Measurements from ENCODE around the gene GTF3C2. TPM values are rescaled to one million over a fixed set of nuclear protein-coding genes. Genes with fewer than 3 reads are reported as not detected.

Gene GTF3C2
- total RNA-seq, 4 donors from 2014 or later, result 27.5 to 44.3 (median 31.6) TPM

- no peak for DNase-seq (ENCODE audit: extremely low spot score)
- TF ChIP-seq EP300 (IDR thresholded peaks at IDR 0.05) (no peak), CTCF (IDR thresholded peaks at IDR 0.05) (no peak), POLR2A (IDR thresholded peaks at IDR 0.05; ENCODE audit: low read depth) (no peak), POLR2AphosphoS5 (IDR thresholded peaks at IDR 0.05) (no peak)
- Histone ChIP-seq H3K9me3 (no peaks in the 10 kb centered on the region), H3K27me3 (peaks cover 0 to 52% (median 0%) of the 10 kb centered on the region in 4 donors), H3K36me3 (no peaks in the 10 kb centered on the region), H3K4me1 (peaks cover 0 to 18% (median 2%) of the 10 kb centered on the region in 4 donors), H3K27ac (replicated peaks in 1 of 4) (no peak overlapping the region), H3K4me3 (no peak overlapping the region)
- intact Hi-C loops (cut with DNase I), result no loop called here
- 25% methylated on average over 6 of the region's 6 CpGs for WGBS
These were observed 64.7 kb downstream of the GTF3C2 start for GRCh38 chr2:27291865-27292264.

GRCh38 chr2:27290549-27290948 is 66.0 kb downstream of the GTF3C2 start:
- WGBS, result 92% methylated on average over 5 of the region's 5 CpGs
- Histone ChIP-seq H3K27ac (replicated peaks in 1 of 4) (no peak overlapping the region), H3K4me1 (peaks cover 0 to 18% (median 2%) of the 10 kb centered on the region in 4 donors), H3K4me3 (no peak overlapping the region), H3K9me3 (no peaks in the 10 kb centered on the region), H3K36me3 (no peaks in the 10 kb centered on the region), H3K27me3 (peaks cover 0 to 43% (median 0%) of the 10 kb centered on the region in 4 donors)
- no peak for TF ChIP-seq POLR2A (IDR thresholded peaks at IDR 0.05; ENCODE audit: low read depth)
- no peak for TF ChIP-seq CTCF (IDR thresholded peaks at IDR 0.05)
- TF ChIP-seq POLR2AphosphoS5 (IDR thresholded peaks at IDR 0.05), result no peak
- no peak for TF ChIP-seq EP300 (IDR thresholded peaks at IDR 0.05)
- no peak for DNase-seq (ENCODE audit: extremely low spot score)
- intact Hi-C loops (cut with DNase I), result no loop called here

- Histone ChIP-seq H3K27ac (replicated peaks in 1 of 4) (no peak overlapping the region), H3K36me3 (no peaks in the 10 kb centered on the region), H3K27me3 (peaks cover 0 to 34% (median 0%) of the 10 kb centered on the region in 4 donors), H3K4me3 (no peak overlapping the region), H3K9me3 (no peaks in the 10 kb centered on the region), H3K4me1 (peaks cover 0 to 7% (median under 1%) of the 10 kb centered on the region in 4 donors)
- no peak for DNase-seq (ENCODE audit: extremely low spot score)
- intact Hi-C loops (cut with DNase I), result loop anchor here (10.0 kb wide), 1 partner anchor 324 kb away; no protein-coding TSS in a partner anchor
- no peak for TF ChIP-seq EP300 (IDR thresholded peaks at IDR 0.05)
- no peak for TF ChIP-seq CTCF (IDR thresholded peaks at IDR 0.05)
- no peak for TF ChIP-seq POLR2AphosphoS5 (IDR thresholded peaks at IDR 0.05)
- no peak for TF ChIP-seq POLR2A (IDR thresholded peaks at IDR 0.05; ENCODE audit: low read depth)
- 51% methylated on average over 3 of the region's 3 CpGs for whole genome bisulfite sequencing
These were observed 68.0 kb downstream of the GTF3C2 start for GRCh38 chr2:27288610-27289009.

- Histone ChIP-seq H3K27ac (replicated peaks in 1 of 4) (no peak overlapping the region), H3K27me3 (peaks cover 0 to 31% (median 3%) of the 10 kb centered on the region in 4 donors), H3K4me1 (peaks cover 0 to 15% (median 0%) of the 10 kb centered on the region in 4 donors), H3K36me3 (no peaks in the 10 kb centered on the region), H3K4me3 (no peak overlapping the region), H3K9me3 (no peaks in the 10 kb centered on the region)
- intact Hi-C loops (cut with DNase I), result loop anchor here (10.0 kb wide), 1 partner anchor 321 kb away; no protein-coding TSS in a partner anchor
- whole genome bisulfite sequencing, result 74% methylated on average over 6 of the region's 6 CpGs
- no peak for DNase-seq (ENCODE audit: extremely low spot score)
- TF ChIP-seq EP300 (IDR thresholded peaks at IDR 0.05) (no peak), CTCF (IDR thresholded peaks at IDR 0.05) (no peak), POLR2AphosphoS5 (IDR thresholded peaks at IDR 0.05) (no peak)
These were observed 71.1 kb downstream of the GTF3C2 start for GRCh38 chr2:27285481-27285880.

- intact Hi-C loops (cut with DNase I), result loop anchor here (10.0 kb wide), 1 partner anchor 320 kb away; no protein-coding TSS in a partner anchor
- TF ChIP-seq POLR2AphosphoS5 (IDR thresholded peaks at IDR 0.05), result no peak
- no peak for TF ChIP-seq CTCF (IDR thresholded peaks at IDR 0.05)
- TF ChIP-seq POLR2A (IDR thresholded peaks at IDR 0.05; ENCODE audit: low read depth), result no peak
- no peak for TF ChIP-seq EP300 (IDR thresholded peaks at IDR 0.05)
- peaks cover 0 to 19% (median 2%) of the 10 kb centered on the region in 4 donors for H3K4me1 ChIP-seq
- H3K27me3 ChIP-seq, result peaks cover 0 to 29% (median 3%) of the 10 kb centered on the region in 4 donors
- no peak for DNase-seq (ENCODE audit: extremely low spot score)
- H3K36me3 ChIP-seq, result no peaks in the 10 kb centered on the region
- H3K27ac ChIP-seq (replicated peaks in 1 of 4), result no peak overlapping the region
- WGBS, result 87% methylated on average over 1 of the region's 1 CpG
- H3K9me3 ChIP-seq, result no peaks in the 10 kb centered on the region
- H3K4me3 ChIP-seq, result no peak overlapping the region
These were observed 71.6 kb downstream of the GTF3C2 start for GRCh38 chr2:27284996-27285395.

Data from esophagus muscularis mucosa (tissue), 4 donors.